Skeletal muscle tissue (tissue), 4 donors: ENCODE results near the gene TMEM9. TPM values are rescaled to one million over a fixed set of nuclear protein-coding genes. Genes with fewer than 3 reads are reported as not detected.

ENCODE experiments used
- H3K27ac ChIP-seq: one replicate; pipeline ENCODE4 v1.7.0; 2013; ENCODE audit warnings: mild to moderate bottlenecking, low read depth, low read length, inconsistent platforms
- H3K27me3 ChIP-seq, 3 donors: one replicate each; pipeline ENCODE4 v1.7.0; 2013; ENCODE audit warnings: low read length in 3 of 3; ENCODE audit not compliant: control insufficient read depth in 3 of 3, insufficient read depth in 3 of 3
- H3K36me3 ChIP-seq, 3 donors: one replicate each; pipeline ENCODE4 v1.7.0; 2013; ENCODE audit warnings: low read length in 3 of 3; ENCODE audit not compliant: control insufficient read depth in 3 of 3, insufficient read depth in 3 of 3
- H3K4me1 ChIP-seq, 3 donors: one replicate each; pipeline ENCODE4 v1.7.0; 2013; ENCODE audit warnings: low read length in 3 of 3, mild to moderate bottlenecking in 3 of 3; ENCODE audit not compliant: control insufficient read depth in 3 of 3, insufficient read depth in 3 of 3
- H3K4me3 ChIP-seq, 3 donors: one replicate each; pipeline ENCODE4 v1.7.0; 2013; ENCODE audit warnings: low read length in 3 of 3
- H3K9ac ChIP-seq, 3 donors: one replicate each; pipeline ENCODE4 v1.7.0; 2013; ENCODE audit warnings: low read length in 3 of 3, mild to moderate bottlenecking in 3 of 3, moderate library complexity in 2 of 3, low read depth in 1 of 3
- H3K9me3 ChIP-seq, 3 donors: one replicate each; pipeline ENCODE4 v1.7.0; 2013; ENCODE audit warnings: low read length in 3 of 3; ENCODE audit not compliant: control insufficient read depth in 3 of 3
- total RNA-seq: library from RNA; depleted of rRNA; stranded (reverse); fragments of >200 nt; gene quantifications from one replicate; pipeline ENCODE4 v1.2.3, GENCODE V29; 2014
- donor health status: Osteomylitis.

The TMEM9 gene
- total RNA-seq, 1 donor from 2014 or later, result 50.1 TPM

DNA sequence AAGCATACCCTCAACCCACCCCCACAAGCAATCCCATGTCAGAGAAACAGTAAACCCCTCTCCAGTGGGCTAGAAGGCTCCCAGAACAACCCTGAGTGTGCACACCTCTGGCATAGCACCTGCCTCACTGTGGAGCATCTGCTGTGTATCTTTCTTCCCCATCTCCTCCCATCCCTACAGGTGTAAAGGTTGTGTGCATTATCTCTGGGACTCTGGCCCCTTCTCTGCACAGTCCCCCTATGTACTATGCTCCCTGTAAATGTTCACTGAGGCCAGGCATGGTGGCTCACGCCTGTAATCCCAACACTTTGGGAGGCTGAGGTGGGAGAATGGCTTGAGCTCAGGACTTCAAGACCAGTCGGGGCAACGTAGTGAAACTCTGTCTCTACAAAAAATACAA, 41.3 kb downstream of the TMEM9 start:
- Histone ChIP-seq H3K36me3 (peaks cover 6 to 17% (median 14%) of the 10 kb centered on the region in 3 donors), H3K4me3 (peak overlapping the region; percentile 9 to 45 (median 36)), H3K9me3 (no peaks in the 10 kb centered on the region), H3K4me1 (peaks cover 43 to 58% (median 47%) of the 10 kb centered on the region in 3 donors), H3K27me3 (no peaks in the 10 kb centered on the region), H3K27ac (peak overlapping the region; percentile 97), H3K9ac (peak overlapping the region; percentile 43 to 98 (median 67))

DNA sequence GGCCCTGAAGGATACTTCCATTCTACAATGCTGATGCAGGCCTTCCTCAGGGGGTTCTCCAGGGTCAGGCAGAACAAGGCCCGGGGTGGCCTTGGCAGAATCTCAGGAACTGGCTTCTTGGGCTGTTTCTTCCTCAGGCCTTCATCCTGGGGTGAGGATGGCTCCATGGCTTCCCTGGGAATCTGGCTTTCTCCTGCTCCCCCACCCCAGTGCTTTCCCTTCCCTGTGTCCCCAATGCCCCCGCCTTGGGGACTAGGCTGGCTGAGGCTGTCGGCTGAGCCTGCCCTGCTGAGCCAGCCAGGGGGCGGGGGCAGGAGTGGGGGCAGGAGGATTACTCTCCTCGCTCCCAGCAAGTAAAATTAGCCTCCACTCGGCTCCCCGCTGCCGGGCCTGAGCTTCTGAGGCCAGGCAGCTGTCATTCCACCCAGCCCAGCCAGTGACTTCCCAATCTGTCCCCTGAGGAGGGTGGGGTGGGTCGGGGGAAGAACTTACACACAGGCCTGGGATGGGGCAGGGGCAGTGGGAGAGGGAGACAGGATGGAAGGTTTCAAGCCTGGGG, 42.0 kb downstream of the TMEM9 start, which contains the start of gene CACNA1S:
Gene CACNA1S (minus strand): TSS at position 254 of the 559 bp plus-strand sequence. CDS start 87 bp downstream, at position 167.
- no peaks in the 10 kb centered on the region for H3K27me3 ChIP-seq
- H3K9me3 ChIP-seq, result no peaks in the 10 kb centered on the region
- H3K9ac ChIP-seq, result peak within 1 kb of the TSS; percentile 95 to 98 (median 96)
- peaks cover 49 to 65% (median 53%) of the 10 kb centered on the region in 3 donors for H3K4me1 ChIP-seq
- peak within 1 kb of the TSS; percentile 97 for H3K27ac ChIP-seq
- peaks cover 9 to 21% (median 16%) of the 10 kb centered on the region in 3 donors for H3K36me3 ChIP-seq
- peak within 1 kb of the TSS; percentile 75 to 89 (median 81) for H3K4me3 ChIP-seq

DNA sequence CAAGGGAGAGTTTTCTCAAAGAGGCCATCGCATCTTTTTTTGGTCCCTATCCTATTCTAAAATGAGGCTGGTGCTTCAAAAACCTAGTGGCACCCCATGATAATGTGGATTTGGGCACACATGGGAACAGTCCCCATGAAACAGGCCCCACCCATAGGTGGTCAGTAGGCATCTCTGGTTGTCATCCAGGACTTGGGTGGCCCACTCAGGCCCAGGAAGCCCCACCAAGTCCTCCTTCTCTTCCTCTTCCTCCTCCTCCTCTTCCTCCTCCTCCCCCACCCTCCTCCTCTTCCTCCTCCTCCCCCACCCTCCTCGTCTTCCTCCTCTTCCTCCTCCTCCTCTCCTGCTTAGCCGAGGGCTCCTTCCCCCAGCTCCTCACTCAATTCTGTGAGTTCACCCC, 42.6 kb downstream of the TMEM9 start:
- peak overlapping the region; percentile 97 for H3K27ac ChIP-seq
- H3K4me3 ChIP-seq, result peak overlapping the region; percentile 75 to 89 (median 81)
- peaks cover 55 to 71% (median 59%) of the 10 kb centered on the region in 3 donors for H3K4me1 ChIP-seq
- H3K9ac ChIP-seq, result peak overlapping the region; percentile 95 to 98 (median 96)
- no peaks in the 10 kb centered on the region for H3K27me3 ChIP-seq
- H3K9me3 ChIP-seq, result no peaks in the 10 kb centered on the region
- H3K36me3 ChIP-seq, result peaks cover 9 to 21% (median 19%) of the 10 kb centered on the region in 3 donors

DNA sequence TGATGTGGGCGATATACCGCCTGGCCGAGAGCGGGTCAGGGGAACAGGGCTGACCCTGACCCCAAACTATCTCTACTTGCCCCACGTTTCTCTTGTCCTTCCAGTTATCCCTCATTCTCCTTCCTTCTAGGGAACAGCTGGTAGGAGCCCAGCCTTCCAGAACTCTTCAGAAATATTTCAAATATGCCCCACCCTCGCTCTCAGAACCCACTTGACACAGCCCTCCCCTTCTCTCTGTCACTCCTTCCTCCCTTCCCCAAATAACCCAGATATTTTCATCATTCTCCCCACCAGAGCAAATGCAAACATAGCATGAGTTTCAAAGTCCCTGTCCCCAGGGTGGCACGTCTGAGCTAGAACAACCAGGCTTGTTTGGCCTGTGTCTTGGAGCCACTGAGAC, 43.1 kb downstream of the TMEM9 start:
- H3K27ac ChIP-seq, result peak overlapping the region; percentile 97
- no peaks in the 10 kb centered on the region for H3K9me3 ChIP-seq
- H3K27me3 ChIP-seq, result no peaks in the 10 kb centered on the region
- H3K36me3 ChIP-seq, result peaks cover 9 to 22% (median 21%) of the 10 kb centered on the region in 3 donors
- peak overlapping the region; percentile 75 to 89 (median 81) for H3K4me3 ChIP-seq
- peaks cover 60 to 76% (median 64%) of the 10 kb centered on the region in 3 donors for H3K4me1 ChIP-seq
- H3K9ac ChIP-seq, result peak overlapping the region; percentile 71 to 98 (median 96)

DNA sequence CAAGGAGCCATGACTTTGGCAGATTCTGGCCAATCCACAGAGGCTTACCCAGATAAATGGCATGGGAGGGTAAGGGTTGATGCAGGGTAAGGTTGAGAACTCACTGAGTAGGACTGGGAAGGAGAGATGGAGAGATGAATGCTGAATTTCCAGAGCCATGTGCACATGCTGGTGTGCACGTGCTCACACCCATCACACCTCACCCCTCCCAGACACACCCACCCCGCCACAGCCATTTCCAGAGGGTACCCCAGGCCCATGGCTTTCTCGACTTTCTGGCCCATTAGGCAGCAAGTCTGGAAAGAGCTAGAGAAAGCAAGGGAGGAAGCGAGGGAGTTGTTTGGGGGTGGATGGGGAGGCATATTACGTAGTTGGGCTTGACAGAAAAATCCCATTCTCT, 43.7 kb downstream of the TMEM9 start:
- Histone ChIP-seq H3K36me3 (peaks cover 9 to 22% (median 21%) of the 10 kb centered on the region in 3 donors), H3K9me3 (no peaks in the 10 kb centered on the region), H3K4me1 (peaks cover 65 to 81% (median 68%) of the 10 kb centered on the region in 3 donors), H3K27me3 (no peaks in the 10 kb centered on the region), H3K9ac (peak overlapping the region; percentile 71 to 98 (median 96)), H3K27ac (peak overlapping the region; percentile 97), H3K4me3 (peak overlapping the region; percentile 75 to 89 (median 81))

DNA sequence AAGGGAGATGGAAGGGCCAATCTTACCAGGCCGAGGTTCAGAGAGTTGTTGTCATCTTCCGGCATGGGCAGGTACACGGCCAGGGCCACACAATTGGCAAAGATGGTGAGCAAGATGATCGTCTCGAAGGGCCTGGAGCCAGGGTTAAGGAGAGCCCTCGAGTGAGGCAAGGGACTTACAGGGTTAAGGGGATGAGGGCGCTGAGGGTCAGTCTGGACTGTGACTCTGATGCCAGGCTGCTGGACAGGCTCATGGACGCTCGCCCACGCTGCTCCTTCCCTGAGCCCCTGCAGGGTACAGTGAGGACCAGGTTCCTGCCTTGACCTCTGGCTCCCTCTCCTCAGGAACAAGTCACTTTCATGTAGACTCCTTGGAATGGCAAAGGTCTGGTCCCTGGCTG, 44.1 kb downstream of the TMEM9 start:
- no peaks in the 10 kb centered on the region for H3K9me3 ChIP-seq
- H3K9ac ChIP-seq, result peak overlapping the region; percentile 71 to 98 (median 96)
- peaks cover 69 to 86% (median 70%) of the 10 kb centered on the region in 3 donors for H3K4me1 ChIP-seq
- peak overlapping the region; percentile 97 for H3K27ac ChIP-seq
- peaks cover 9 to 25% (median 21%) of the 10 kb centered on the region in 3 donors for H3K36me3 ChIP-seq
- no peaks in the 10 kb centered on the region for H3K27me3 ChIP-seq
- peak overlapping the region; percentile 75 to 89 (median 81) for H3K4me3 ChIP-seq

DNA sequence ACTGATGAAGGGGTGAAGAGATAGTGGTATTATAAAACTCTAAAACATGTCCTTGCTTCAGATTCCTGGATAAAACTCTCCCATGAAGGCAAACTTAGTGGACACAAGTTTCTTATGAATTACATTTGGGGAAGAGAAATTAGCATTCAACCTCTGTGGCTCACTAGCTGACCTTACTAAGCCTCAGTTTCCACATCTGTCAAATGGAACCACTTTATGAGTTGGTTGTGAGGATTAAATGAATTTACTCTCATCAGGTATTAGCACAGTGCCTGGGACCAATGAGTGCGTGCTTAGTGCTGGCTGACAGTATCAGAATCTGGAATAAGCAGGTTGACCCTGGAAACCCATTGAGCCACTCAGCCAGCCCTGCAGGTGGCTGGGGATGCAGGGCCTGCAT, 44.6 kb downstream of the TMEM9 start:
- peak overlapping the region in 2 of 3 donors; percentile 96 to 98 for H3K9ac ChIP-seq
- H3K9me3 ChIP-seq, result no peaks in the 10 kb centered on the region
- no peaks in the 10 kb centered on the region for H3K27me3 ChIP-seq
- H3K4me1 ChIP-seq, result peaks cover 74 to 88% (median 75%) of the 10 kb centered on the region in 3 donors
- H3K27ac ChIP-seq, result peak overlapping the region; percentile 97
- H3K36me3 ChIP-seq, result peaks cover 9 to 29% (median 21%) of the 10 kb centered on the region in 3 donors
- H3K4me3 ChIP-seq, result peak overlapping the region; percentile 75 to 89 (median 81)

DNA sequence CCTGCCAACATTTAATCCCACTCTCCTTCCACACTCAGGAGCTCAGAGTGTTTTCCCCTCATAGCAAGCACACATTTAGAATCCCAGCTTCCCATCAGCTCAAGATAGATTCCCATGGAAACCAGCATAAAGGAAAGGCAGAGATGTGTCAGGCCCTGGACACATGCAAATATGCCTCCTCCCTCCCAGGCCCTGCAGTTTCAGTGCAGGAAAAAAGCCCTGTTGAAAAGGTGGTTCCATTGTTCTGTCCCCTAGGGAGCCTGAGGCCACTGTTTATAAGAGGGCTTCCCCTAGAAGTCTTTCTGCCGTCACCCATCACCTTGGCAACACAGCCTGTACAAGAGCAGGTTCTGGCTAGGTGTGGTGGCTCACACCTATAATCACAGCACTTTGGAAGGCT, 45.7 kb downstream of the TMEM9 start:
- peaks cover 75 to 88% (median 76%) of the 10 kb centered on the region in 3 donors for H3K4me1 ChIP-seq
- H3K9me3 ChIP-seq, result no peaks in the 10 kb centered on the region
- H3K9ac ChIP-seq, result peak overlapping the region; percentile 75 to 96 (median 83)
- H3K36me3 ChIP-seq, result peaks cover 9 to 29% (median 21%) of the 10 kb centered on the region in 3 donors
- peak overlapping the region; percentile 97 for H3K27ac ChIP-seq
- no peaks in the 10 kb centered on the region for H3K27me3 ChIP-seq
- H3K4me3 ChIP-seq, result peak overlapping the region; percentile 61 to 73 (median 63)

DNA sequence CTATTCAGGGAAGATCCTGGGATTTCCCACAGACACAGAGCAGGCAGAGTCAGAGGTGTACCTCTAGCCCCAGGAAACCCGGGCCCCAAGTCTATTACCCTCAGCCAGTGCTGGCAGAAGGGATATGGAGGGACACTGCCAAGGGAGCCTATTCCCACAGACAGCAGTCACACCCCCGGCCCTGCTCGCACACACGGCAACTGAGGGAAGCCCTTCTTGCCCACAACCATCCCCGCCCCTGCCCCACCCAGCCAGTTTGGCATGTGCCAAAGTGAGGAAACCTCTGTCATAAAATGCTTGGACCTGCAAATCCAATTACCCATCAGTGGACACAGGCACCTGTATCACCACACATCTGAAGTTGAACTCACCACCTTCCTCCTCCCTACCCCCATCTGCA, 48.6 kb downstream of the TMEM9 start:
- Histone ChIP-seq H3K9me3 (no peaks in the 10 kb centered on the region), H3K4me3 (peak overlapping the region in 2 of 3 donors; percentile 53 to 58), H3K27me3 (no peaks in the 10 kb centered on the region), H3K36me3 (peaks cover 11 to 40% (median 28%) of the 10 kb centered on the region in 3 donors), H3K9ac (peak overlapping the region in 2 of 3 donors; percentile 60 to 83), H3K4me1 (peaks cover 86 to 94% (median 92%) of the 10 kb centered on the region in 3 donors), H3K27ac (peak overlapping the region; percentile 97)

DNA sequence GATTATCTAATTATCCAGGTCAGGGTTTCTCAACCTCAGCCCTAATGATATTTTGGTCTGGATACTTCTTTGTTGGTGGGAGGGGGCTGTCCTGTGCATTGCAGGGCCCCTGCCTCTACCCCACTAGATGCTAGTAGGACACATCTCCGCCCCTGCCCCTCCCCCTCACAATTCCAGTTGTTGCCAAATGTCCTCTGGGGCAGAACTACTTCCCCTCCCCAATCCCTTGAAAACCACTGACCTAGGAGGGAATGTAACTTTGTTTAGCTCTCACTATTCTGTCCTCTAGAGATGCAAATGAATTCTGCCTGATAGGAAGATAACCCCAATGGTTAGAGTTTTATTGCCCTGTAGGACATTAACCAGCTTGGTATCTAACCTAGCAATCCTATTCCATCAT, 50.1 kb downstream of the TMEM9 start:
- Histone ChIP-seq H3K27ac (peak overlapping the region; percentile 97), H3K4me3 (peak overlapping the region in 1 of 3 donors; percentile 24), H3K9me3 (no peaks in the 10 kb centered on the region), H3K4me1 (peaks cover 82 to 96% (median 92%) of the 10 kb centered on the region in 3 donors), H3K36me3 (peaks cover 5 to 30% (median 16%) of the 10 kb centered on the region in 3 donors), H3K9ac (peak overlapping the region in 2 of 3 donors; percentile 60 to 83), H3K27me3 (no peaks in the 10 kb centered on the region)
